ENCODE results near the gene ATG14.
"Not testable (repeated sequence)": the region's sequence is repeated elsewhere in the genome, so short reads cannot be mapped to it uniquely, and the experiment has no call there.

ATG14 gene

GRCh38 chr14:55350461-55350860, 61.2 kb downstream of the ATG14 start:
- DNase-seq (ENCODE audit: low spot score): no peak

DNA sequence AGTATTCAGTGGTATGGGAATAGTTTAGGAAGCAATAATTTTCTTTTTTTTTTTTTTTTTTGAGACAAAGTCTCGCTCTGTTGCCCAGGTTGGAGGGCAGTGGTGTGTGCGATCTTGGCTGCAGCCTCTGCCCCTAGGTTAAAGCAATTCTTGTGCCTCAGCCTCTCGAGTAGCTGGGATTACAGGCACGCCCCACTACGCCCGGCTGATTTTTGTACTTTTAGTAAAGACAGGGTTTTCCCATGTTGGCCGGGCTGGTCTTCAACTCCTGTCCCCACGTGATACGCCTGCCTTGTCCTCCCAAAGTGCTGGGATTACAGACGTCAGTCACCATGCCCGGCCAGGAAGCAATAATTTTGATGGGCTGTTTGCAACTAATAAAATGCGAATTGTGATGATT, 62.1 kb downstream of the ATG14 start:
- no peak for DNase-seq (ENCODE audit: low spot score)

- DNase-seq (ENCODE audit: low spot score): no peak
Measured at GRCh38 chr14:55348766-55349453, 62.7 kb downstream of the ATG14 start.

- no peak for DNase-seq (ENCODE audit: low spot score)
Measured at GRCh38 chr14:55347748-55348147, 63.9 kb downstream of the ATG14 start.

- no peak for DNase-seq (ENCODE audit: low spot score)
Measured at GRCh38 chr14:55347040-55347439, 64.6 kb downstream of the ATG14 start.

DNA sequence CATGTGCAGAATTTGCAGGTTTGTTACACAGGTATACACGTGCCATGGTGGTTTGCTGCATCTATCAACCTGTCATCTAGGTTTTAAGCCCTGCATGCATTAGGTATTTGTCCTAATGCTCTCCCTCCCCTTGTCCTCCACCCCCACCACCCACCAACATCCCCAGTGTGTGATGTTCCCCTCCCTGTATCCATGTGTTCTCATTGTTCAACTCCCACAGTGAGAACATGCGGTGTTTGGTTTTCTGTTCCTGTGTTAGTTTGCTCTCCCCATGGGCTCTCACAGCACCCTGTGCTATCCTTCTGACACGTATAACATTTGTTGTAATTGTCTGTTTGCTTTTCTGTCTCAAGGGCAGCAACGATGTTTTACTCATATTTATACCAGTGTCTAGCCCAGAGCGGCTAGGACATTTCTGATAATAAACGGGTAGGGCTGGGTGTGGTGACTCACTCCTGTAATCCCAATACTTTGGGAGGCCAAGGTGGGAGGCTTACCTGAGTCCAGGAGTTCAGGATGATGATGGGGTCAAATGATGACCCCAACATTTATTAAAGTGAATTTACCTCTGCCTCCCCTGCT, 67.0 kb downstream of the ATG14 start:
- not testable (repeated sequence) for DNase-seq (ENCODE audit: low spot score)

GRCh38 chr14:55341781-55342180, 69.8 kb downstream of the ATG14 start:
- DNase-seq (ENCODE audit: low spot score): no peak

DNA sequence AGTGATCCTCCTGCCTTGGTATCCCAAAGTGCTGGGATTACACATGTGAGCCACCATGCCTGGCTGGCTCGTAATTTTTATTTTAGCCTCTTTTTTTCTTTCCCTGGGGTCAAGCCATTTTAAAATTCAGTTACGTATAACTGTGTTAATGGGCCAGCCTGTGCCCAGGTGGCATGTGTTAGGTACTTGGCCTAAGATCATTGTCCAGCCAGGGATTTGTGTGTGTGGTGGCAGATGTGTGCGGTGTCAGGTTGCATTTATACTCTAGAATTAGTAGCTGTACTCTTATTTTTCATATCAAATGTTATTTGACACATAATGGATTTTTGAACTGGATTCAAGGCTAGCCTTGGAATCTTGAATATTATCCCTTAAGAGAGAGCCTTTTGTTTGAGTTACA, 71.1 kb downstream of the ATG14 start:
- DNase-seq (ENCODE audit: low spot score): no peak

- DNase-seq (ENCODE audit: low spot score): no peak
Measured at GRCh38 chr14:55339770-55340169, 71.9 kb downstream of the ATG14 start.

DNA sequence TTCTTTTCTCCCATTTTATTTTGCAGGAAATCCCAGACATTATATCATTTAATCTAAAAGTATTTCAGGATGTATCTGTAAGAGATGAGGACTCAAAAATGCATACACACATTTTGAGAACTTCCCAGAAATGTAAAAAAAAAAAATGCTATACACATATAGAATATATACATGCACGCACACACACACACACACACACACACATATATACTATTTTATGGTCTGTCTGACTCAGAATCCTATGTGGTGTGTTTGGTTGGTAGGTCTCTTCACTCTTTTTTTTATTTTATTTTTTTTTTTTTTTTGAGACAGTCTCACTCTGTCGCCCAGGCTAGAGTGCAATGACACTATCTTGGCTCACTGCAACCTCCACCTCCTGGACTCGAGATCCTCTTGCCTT, 74.9 kb downstream of the ATG14 start:
- DNase-seq (ENCODE audit: low spot score): no peak

- no peak for DNase-seq (ENCODE audit: low spot score)
Measured at GRCh38 chr14:55336162-55336561, 75.5 kb downstream of the ATG14 start.

DNA sequence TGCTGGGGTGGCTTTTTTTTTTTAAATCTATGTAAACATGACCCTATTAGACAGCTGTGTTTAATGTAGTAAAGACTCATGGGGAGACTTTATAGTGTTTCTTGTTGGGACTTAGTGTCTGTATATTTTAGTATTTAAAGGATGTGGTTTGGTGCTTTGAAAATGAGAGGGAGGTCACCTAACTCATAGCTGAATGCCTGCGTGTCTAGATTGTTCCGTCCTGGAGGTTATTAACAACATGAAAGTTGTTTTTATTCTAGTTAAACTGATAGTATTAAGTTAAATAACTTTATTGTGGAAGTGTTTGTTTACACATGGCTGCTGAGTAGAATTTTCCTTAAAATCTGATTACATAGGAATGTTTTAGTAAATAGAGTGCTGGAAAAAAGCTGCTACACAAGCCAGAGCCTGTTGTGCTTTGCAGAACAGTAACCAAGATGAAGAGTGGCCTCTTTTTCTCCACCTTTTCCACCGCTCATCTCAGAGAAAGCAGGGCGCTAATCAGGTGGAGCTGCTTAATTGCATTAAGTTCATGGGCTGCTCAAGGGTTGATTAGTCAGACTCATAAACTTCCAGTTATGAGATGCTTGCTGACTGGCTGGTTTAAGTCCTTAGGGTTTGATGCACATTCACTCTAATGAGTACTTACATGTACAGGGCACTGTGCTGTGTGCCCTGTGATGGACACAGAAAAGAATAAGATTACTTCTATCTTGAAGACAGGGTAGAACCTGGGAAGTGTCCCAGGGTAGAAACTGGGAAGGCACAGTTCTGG, 77.7 kb downstream of the ATG14 start:
- no peak for DNase-seq (ENCODE audit: low spot score)

GRCh38 chr14:55332654-55333570, 78.7 kb downstream of the ATG14 start:
- DNase-seq (ENCODE audit: low spot score): no peak

GRCh38 chr14:55329999-55330710, 81.5 kb downstream of the ATG14 start:
- DNase-seq (ENCODE audit: low spot score): no peak

GRCh38 chr14:55328317-55328716, 83.3 kb downstream of the ATG14 start:
- no peak for DNase-seq (ENCODE audit: low spot score)

GRCh38 chr14:55327179-55327578, 84.5 kb downstream of the ATG14 start:
- no peak for DNase-seq (ENCODE audit: low spot score)

DNA sequence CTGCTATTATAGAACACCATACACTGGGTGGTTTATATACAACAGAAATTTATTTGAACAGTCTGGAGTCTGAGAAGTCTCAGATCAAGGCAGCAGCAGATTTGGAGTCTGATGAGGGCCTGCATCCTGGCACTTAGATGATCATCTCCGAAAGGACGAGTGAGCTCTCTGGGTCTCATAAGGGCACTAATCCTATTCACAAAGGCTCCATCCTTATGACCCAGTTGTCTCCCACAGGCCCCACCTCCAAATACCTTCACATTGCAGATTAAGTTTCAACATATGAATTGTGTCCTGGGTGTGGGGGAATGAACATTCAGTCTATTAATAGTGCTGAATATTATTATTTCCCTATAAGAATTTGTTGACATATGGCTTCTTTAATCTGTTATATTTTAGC, 86.8 kb downstream of the ATG14 start:
- DNase-seq (ENCODE audit: low spot score): no peak

- DNase-seq (ENCODE audit: low spot score): no peak
Measured at GRCh38 chr14:55323910-55324309, 87.7 kb downstream of the ATG14 start.

- DNase-seq (ENCODE audit: low spot score): no peak
Measured at GRCh38 chr14:55318694-55319093, 92.9 kb downstream of the ATG14 start.

GRCh38 chr14:55317542-55318306, 93.9 kb downstream of the ATG14 start:
- no peak for DNase-seq (ENCODE audit: low spot score)

- DNase-seq (ENCODE audit: low spot score): no peak
Measured at GRCh38 chr14:55316564-55316963, 95.1 kb downstream of the ATG14 start.
